HG03469 (cell line): ENCODE measurements around the gene UGT1A4.

Experiments
- ATAC-seq: cut with Tn5 transposase; IDR thresholded peaks from one replicate; pipeline ENCODE4 v1.9.1; 2021; ENCODE audit warnings: mild to moderate bottlenecking, moderate library complexity, moderate number of reproducible peaks; ENCODE audit not compliant: unreplicated experiment

Gene UGT1A4

DNA sequence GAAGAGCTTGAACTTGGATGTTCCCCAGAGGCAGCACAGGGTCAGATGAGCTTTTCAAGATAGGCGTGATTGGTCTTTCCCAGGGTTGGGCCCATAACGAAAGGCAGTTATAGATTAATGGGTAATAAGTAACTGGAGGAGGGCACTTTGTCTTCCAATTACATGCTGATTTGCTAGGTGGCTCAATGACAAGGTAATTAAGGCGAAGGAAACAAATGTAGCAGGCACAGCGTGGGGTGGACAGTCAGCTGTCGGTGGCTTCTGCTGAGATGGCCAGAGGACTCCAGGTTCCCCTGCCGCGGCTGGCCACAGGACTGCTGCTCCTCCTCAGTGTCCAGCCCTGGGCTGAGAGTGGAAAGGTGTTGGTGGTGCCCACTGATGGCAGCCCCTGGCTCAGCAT lies at the start of gene UGT1A4:
Gene UGT1A4, plus strand, starts transcription at position 185 of the 400 bp plus-strand sequence. Its CDS starts 85 bp downstream, at position 270.
- ATAC-seq = no peak

DNA sequence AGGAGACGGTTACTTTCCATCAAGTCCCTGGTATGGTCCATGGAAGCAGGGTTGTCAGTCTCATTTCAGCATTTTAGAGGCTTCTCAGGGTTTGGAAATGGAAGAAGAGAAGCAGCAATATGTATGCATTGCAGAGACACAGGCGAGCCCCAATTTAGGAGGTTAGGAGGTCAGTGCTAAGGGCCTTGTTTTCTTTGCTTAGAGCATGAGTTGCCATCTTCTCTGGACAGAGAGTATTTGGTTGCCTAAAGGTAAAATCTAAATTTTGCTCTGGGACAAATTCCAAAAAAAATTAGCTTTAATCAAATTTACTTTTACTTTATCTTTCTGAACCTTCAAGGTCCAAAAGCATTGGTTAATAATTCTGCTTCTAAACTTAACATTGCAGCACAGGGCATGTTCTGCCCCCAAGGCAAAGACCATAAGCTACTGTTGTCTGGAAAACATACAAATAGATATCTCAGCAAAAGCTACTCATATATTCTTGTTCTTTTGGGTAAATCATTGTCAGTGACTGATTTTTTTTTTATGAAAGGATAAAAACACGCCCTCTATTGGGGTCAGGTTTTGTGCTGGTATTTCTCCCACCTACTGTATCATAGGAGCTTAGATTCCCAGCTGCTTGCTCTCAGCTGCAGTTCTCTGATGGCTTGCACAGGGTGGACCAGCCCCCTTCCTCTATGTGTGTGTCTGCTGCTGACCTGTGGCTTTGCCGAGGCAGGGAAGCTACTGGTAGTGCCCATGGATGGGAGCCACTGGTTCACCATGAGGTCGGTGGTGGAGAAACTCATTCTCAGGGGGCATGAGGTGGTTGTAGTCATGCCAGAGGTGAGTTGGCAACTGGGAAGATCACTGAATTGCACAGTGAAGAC lies 47.0 kb upstream of the UGT1A4 start, which contains the start of gene UGT1A9:
Gene UGT1A9, plus strand, starts transcription at position 609 of the 872 bp plus-strand sequence. Its CDS starts 37 bp downstream, at position 646.
- no peak for ATAC-seq

DNA sequence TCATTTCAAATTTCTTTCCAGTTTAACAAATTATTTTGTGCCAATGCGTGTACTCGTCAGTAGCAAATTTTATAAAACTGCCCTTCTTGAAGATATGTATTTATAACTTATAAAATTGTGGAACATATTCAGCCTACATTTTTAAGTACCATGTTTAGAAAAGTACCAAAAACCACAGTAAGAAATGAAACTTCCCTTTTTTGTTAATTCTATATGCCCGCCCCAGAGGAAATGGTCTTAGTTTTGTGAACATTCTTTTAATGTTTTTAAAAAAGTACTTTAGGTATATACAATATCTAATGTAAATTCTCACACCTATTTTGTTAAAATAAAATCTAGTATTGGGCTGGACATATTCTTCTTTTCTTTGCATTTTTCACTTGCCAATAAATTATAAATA lies 45.6 kb upstream of the UGT1A4 start:
- no peak for ATAC-seq

DNA sequence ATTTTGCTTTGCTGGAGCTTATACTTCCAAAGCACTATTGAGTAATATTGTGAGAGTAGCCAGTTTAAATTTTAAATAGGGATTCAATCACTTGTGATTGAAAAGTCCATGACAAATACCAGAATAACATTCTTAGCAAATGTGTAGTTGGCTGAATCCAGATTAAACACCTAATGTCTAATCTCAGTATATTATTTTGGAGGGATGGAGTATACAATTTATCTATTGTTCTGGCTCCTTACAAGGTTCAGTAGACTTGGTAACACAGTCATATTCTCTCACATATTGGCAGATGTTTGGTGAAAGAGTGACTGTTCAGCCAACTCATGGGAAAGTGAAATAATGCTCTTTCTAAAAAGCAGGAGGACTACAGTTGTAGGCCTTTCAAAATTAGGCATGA lies 44.6 kb upstream of the UGT1A4 start:
- no peak for ATAC-seq

DNA sequence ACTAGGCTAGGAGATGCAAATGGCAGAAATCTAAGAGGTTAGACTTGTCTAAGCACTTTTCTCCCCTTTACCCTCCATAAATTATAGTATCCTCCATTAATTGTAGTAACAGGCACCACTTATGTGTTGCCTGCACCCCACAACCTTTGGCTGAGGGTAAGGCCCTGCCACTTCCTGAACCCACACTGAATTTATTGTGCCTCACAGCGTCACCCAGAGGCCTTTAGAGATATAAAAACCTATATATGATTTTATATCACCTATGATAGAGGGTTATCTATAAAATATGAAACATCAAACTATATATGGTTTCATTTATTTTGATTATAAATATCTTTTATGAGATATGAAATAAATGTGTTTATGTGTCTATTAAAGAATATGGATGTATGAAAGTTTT lies 44.2 kb upstream of the UGT1A4 start:
- no peak for ATAC-seq

DNA sequence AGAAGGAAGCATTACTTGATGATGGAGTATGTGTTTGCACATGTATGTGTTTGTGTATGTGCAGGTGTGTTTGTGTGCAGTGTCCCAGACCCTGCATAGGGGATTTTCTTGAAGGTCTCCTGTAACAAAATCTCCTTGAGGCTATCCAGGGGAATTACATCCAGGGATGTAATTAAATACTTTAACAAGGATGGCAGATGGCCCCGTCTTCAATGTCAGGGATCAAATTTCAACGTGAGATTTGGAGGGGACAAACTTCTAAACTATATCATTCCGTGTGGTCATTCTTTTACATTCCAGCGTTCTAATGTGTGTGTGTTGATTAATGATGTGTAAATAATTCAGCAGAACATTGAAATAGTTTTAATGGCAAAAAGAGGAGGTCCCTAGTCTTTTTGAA lies 43.5 kb upstream of the UGT1A4 start:
- no peak for ATAC-seq

DNA sequence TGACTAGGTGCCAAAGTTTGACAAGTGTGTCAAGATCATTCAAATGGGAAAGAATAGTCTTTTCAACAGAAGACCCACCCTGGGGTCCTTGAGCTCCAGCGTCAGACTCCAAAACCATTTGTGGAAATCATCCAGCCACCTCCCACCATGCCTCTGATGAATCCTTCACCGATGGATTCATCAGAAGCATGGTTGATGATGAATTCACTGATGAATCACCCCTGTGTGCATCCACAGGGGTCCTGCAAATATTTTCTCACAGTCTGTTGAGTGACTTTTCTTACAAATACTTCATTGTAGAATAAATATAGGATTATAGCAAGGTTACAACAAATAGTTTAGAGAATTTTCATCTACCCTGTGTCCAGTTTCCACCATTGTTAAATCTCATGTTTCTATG lies 42.5 kb upstream of the UGT1A4 start:
- no peak for ATAC-seq

DNA sequence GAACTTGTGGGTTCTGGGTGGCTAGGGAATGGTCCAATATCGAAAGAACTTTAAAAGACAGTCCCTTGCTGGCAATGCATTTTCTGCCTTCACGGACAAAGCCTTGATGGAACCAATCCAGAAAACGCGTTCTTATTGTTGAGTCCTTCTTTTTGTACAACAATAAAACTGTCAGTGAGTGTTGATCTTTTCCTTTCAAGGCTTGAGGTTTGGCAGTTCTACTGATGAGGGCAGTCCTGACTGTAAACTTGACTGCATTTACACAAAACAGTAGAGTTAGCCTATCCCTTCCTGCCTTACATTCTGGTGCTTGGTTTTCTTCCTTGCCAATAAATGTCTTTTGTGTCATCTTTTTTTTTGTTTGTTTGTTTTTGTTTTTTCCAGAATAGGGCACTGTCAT lies 39.3 kb upstream of the UGT1A4 start:
- no peak for ATAC-seq

DNA sequence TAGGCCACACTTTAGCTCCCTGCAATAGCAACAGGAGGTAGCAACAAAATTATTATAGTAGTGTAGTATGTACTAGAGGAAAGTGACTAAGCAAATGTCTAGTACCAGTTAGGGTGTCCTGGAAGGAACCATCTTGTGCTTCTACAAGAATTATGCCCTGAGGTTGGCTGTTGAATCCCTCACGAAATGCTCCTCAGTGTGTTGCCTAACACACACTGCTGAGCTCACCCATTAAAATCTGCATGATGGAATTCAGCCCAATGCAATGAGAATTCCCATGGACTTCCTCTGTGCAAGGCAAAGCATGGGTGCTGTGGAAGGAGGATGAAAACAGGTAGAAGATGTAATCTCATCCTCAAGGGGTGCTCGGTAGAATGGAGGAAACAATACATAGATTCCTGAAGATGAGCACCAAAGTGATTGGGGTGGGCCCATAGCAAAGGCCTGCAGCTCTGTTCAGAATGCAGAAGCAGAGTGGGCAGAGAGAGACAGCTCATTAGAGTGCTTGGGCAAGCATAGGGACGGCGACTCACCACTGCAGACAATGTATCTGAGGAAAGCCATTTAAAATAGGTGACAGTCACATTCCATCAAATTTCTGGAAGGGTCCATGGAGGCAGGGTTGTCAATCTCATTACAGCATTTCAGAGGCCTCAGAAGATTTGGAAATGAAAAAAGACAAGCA lies 38.0 kb upstream of the UGT1A4 start:
- ATAC-seq = no peak

DNA sequence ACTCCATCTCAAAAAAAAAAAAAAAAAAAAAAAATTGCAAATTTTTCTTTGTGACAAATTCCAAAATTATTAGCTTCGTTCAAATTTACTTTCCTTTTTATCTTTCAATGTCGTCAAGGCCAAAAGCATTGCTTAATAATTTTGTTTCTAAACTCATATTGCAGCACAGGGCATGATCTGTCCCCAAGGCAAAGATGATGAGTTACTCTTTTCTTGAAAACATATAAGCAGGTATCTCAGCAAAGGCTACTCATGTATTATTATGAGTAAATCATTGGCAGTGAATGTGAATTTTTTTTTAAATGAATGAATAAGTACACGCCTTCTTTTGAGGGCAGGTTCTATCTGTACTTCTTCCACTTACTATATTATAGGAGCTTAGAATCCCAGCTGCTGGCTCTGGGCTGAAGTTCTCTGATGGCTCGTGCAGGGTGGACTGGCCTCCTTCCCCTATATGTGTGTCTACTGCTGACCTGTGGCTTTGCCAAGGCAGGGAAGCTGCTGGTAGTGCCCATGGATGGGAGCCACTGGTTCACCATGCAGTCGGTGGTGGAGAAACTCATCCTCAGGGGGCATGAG lies 36.9 kb upstream of the UGT1A4 start, which contains the start of gene UGT1A7:
Gene UGT1A7, plus strand, starts transcription at position 381 of the 579 bp plus-strand sequence. Its CDS starts 37 bp downstream, at position 418.
- ATAC-seq = no peak

DNA sequence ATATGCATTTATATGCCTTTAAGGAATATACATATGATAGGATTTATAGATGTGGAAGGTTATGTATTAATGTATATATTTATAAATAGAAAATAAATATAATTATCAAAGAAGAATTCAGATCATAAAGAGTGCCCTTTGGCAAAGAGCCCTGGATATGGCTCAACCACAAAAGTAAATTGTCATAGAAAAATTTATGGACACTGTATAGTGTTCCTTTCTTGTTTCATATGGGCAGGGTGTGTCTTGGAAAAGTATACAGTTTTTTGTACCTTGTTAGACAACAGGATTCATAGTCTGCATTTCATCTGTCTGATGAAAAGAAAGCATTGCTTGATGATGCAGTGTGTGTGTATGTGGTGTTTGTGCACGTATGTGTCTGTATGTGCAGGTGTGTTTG lies 33.9 kb upstream of the UGT1A4 start:
- no peak for ATAC-seq

DNA sequence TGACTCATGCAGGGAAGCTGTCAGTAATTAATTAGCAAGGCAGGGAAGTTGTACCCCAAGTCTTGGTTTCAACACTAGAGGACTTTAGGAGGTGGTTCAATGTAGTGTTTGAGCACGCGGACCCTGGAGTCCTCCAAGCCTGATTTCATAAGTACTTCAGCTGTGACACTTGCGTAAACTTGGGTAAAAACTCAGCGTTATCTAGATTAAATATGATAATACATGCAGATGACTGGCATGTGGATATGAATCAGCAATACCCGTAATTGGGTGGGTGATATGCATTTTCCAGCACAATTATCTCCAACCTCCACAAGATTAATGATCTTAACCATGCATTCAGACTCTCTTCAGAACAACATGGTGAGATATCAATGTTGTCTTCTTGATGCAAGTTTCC lies 31.6 kb upstream of the UGT1A4 start:
- no peak for ATAC-seq

DNA sequence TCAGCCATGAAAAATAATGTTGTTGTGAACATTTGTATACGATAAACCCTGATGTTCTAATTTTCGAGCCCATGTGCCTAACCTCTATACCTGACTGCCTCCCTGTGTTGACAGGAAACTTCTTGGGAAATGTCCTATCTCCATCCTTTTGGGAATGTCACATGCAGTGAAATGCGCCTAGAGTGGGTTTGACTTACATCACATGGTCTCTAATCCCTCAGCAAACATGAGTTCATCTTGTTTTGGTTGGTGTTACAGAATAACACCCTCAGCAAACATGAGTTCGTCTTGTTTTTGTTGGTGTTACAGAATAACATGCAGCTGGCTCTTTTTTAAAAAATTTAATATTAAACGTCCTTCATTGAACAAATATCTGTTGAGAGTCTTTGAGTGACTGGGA lies 30.2 kb upstream of the UGT1A4 start:
- no peak for ATAC-seq

DNA sequence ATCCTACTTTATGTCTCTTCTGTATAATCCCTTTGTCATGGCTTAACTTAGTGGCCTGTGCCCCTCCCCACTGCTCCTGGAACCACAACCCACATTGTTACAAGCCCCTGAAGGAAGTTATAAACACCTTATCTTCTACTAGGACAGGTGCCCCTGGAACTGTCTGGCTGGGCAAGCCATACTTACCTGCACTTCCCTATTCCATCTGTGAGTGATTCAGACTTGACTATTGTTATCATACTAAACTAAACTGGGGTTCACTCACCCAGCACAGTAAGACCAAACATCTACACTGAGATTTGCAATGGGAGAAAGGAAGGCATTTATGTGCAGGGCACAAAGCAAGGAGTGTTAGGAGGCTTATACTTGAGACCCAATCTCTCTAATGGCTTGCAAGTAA lies 29.5 kb upstream of the UGT1A4 start:
- ATAC-seq = no peak

DNA sequence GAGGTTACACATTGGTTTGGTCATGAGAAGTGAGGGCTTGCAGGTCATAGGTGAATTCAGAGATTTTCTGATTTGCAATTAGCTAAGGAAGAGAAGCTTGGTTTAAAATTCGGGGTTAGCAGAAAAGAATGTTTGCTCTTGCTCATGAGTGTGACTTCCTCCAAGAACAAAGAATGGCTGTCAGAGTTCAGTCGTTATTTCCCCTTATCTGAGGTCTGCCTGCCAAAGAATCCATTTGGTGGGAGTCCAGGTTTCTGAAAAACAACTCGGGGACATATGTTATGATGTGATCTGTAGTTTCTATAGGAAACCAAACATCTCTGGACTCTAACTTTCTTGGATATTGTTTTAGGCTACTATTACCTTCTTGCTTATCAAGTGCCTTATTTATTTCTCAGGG lies 29.0 kb upstream of the UGT1A4 start:
- no peak for ATAC-seq

DNA sequence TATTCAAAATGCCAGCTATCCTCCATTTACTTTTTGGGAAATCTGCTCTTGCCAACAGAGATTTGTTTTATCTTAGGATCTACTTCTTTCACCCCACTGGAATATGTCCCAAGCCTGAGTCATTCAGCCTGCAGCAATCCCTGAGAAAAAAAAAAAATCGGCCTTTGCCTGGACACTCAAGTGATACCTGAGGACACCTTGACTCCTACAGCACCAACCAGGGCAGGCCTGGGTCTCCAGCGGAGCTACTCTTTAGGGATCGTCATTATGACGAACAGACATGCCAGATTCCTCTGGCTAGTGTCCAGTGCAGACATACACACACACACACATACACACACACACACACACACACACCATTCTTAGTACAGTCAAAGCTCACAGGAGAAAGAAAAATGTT lies 28.1 kb upstream of the UGT1A4 start:
- no peak for ATAC-seq

DNA sequence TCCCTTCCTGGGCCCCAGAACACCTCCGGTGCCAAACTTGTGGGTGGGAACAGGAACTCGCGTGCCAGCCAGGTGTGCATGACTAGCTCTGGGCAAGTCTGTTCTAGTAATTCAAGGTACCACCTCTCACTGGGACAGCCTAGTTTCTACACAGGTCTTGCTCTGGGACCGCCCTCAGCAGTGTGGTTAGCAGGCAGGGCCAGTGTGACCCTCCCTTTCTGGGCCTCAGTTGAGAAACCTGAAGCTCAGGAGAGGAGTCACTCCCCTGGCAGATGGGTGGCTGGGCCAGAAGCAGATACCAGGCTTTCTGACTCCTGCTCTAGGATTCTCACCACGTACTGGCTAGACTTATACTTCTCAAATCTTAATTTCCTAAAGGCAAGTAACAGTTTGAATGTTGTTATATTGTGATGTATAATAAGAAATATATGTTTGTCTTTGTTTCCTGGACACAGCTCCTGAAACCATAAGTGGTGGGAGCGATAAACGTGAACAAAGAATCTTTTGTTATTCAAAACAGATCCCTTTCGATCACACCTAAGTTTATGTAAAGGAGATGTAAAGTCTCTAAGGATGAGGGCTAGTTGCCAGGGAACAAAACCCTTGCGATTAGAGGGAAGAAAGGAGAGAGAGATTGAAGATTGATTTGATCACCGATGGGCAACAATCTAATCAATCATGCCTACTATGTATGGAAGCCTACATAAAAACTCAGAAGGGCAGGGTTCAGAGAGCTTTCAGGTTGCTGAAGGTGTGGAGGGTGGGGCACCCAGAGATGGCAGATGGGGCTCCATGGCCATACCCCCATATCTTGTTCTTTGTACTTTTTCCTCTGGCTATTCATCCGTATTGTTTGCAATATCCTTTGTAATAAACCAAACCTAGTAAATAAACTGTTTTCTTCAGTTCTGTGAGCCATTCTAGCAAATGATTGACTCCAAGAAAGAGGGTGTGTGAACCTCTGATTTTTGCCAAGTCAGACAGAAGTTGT lies 26.8 kb upstream of the UGT1A4 start:
- ATAC-seq = no peak

DNA sequence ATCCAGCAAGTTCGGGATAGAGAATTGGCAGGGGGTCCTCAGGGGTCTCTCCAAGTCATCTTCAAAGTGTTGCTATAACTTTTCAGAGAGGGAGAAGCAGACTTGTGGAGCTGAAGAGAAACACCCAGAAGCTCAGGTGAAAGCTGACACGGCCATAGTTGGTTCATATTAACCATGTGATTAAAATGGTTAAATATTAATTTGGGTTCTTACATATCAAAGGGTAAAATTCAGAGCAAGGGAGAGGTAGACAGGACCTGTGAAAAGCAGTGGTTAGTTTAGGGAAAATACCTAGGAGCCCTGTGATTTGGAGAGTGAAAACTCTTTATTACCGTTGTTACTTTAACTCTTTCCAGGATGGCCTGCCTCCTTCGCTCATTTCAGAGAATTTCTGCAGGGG lies 25.9 kb upstream of the UGT1A4 start, which contains the start of gene UGT1A6:
Gene UGT1A6, plus strand, starts transcription at position 243 of the 400 bp plus-strand sequence. Its CDS starts 115 bp downstream, at position 358.
- no peak for ATAC-seq

DNA sequence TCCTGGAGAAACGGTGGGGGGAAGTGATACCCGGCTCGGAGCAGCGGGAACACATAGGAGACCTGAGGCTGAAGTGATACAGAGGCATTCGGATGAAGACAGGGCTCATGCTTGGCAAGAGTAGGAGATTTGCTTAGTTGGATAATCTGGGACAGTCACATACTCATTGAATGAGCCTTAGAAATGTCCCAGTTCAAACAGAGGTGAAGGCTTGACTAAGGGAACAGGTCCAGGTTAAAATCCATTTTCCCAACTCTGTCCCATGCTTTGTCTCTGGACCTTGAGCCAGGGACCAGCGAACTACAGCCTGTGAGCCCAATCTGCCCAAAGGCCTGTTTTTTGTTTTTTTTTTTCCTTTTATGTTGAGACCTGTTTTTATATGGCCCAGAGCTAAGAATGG lies 24.6 kb upstream of the UGT1A4 start:
- no peak for ATAC-seq

DNA sequence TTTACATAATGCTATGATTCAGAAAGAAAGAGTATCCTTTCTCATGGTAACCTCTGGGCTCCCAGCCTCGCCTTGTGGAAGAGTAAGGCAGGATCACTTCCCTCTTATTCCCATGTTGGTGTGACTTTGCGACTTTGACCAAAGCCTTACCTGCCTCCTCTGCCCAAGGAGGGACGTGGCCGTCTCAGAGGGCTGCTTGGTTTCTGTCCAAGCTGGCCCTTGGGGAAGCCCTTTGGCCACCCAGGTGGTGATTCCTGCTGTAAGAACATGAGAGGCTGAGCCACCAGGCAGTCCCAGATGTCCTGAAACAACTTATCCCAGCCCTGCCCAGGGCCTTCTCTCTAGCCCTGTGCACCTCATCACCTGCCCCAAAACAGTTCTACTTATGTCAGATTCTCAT lies 19.8 kb upstream of the UGT1A4 start:
- no peak for ATAC-seq
